Panc1 (cell line): ENCODE data around the gene SKI. TPM values are rescaled to one million over a fixed set of nuclear protein-coding genes. Genes with fewer than 3 reads are reported as not detected.

Experiments
- ATAC-seq: fragments of 200-7000 bp; cut with Tn5 transposase; 2 replicates; pipeline ENCODE4 v1.9.1; 2020; ENCODE audit warnings: mild to moderate bottlenecking, moderate library complexity
- BruUV-seq: library from RNA; stranded (reverse); fragments of 400-500 nt; replicated peaks from 2 replicates; lab custom pipeline; 2021; lab: Mats Ljungman, UMichigan
- CTCF ChIA-PET: fragments of 300-600 bp; sonication (Branson Sonifier 250); formaldehyde crosslinking; loops from one replicate; lab custom pipeline; 2022; ENCODE audit warnings: antibody characterized with exemption; lab: Charles Lee
- POLR2A ChIA-PET: fragments of 300-600 bp; sonication (Branson Sonifier 250); formaldehyde crosslinking; loops from one replicate; lab custom pipeline; 2022; ENCODE audit warnings: antibody characterized with exemption; lab: Charles Lee
- DNase-seq: peaks from one replicate; pipeline ENCODE4 v3.0.0-alpha.2; 2010; ENCODE audit warnings: low read depth, low spot score
- H3K27ac ChIP-seq: 2 replicates; pipeline ENCODE4 v1.5.1; 2011; ENCODE audit warnings: mild to moderate bottlenecking, low read length, inconsistent platforms
- H3K27me3 ChIP-seq: fragments of 200-500 bp; sonication (Bioruptor generic); 2 replicates; pipeline ENCODE4 v1.6.0; 2014; ENCODE audit warnings: low read length, inconsistent platforms; ENCODE audit not compliant: control insufficient read depth, insufficient read depth
- H3K36me3 ChIP-seq: fragments of 200-500 bp; sonication (Bioruptor generic); 2 replicates; pipeline ENCODE4 v1.5.1; 2014; ENCODE audit warnings: inconsistent platforms, mild to moderate bottlenecking, low read length, moderate library complexity; ENCODE audit not compliant: control insufficient read depth, insufficient read depth
- H3K4me1 ChIP-seq: 2 replicates; pipeline ENCODE4 v1.5.1; 2011; ENCODE audit warnings: inconsistent platforms, mild to moderate bottlenecking, low read length, moderate library complexity; ENCODE audit not compliant: control insufficient read depth, insufficient read depth
- H3K4me3 ChIP-seq, 2 experiments: 2 replicates each; pipeline ENCODE4 v1.5.1; 2011 to 2012; ENCODE audit warnings: low read depth in 2 of 2, low read length in 2 of 2, mild to moderate bottlenecking in 2 of 2, inconsistent platforms in 1 of 2, moderate library complexity in 1 of 2
- H3K9me3 ChIP-seq: fragments of 200-500 bp; sonication (Bioruptor generic); 2 replicates; pipeline ENCODE4 v1.5.1; 2014; ENCODE audit warnings: low read depth, mild to moderate bottlenecking, inconsistent platforms, low read length, moderate library complexity; ENCODE audit not compliant: control insufficient read depth, insufficient read depth
- POLR2AphosphoS5 ChIP-seq: IDR thresholded peaks from 2 replicates; pipeline ENCODE4 v1.6.1; 2012; ENCODE audit warnings: mild to moderate bottlenecking, low read depth, low read length, moderate library complexity
- SIN3A ChIP-seq: IDR thresholded peaks from 2 replicates; pipeline ENCODE4 v1.6.1; 2012; ENCODE audit warnings: low read depth, mild to moderate bottlenecking, low read length, moderate library complexity, borderline replicate concordance; ENCODE audit not compliant: insufficient read depth
- TCF7L2 ChIP-seq: IDR thresholded peaks from 2 replicates; pipeline ENCODE4 v1.6.1; 2011; ENCODE audit warnings: mild to moderate bottlenecking, low read depth, low read length, inconsistent platforms
- in situ Hi-C: cut with HindIII; loops from 2 replicates; pipeline ENCODE4 v1.10.0; 2016; ENCODE audit warnings: low sequenced_read_pairs, low pct_unique_long_range_greater_than_20kb
- intact Hi-C: fragments of 100-400 bp; cut with micrococcal nuclease; formaldehyde crosslinking; loops from one replicate; pipeline ENCODE4 v1.10.0; 2022; ENCODE audit not compliant: unreplicated experiment
- total RNA-seq: library from RNA; stranded (reverse); gene quantifications from one replicate; pipeline ENCODE4 v1.2.1, GENCODE V29; 2021; ENCODE audit not compliant: unreplicated experiment
- TF ChIP-seq, protein P1 (sequence below): fragments of 450-650 bp; IDR thresholded peaks from 2 replicates; pipeline ENCODE4 v1.5.1; 2017; ENCODE audit warnings: mild to moderate bottlenecking
- TF ChIP-seq, protein P2 (sequence below), 2 experiments: IDR thresholded peaks; 2 replicates each; pipeline ENCODE4 v1.6.1; 2011 to 2012; ENCODE audit warnings: low read depth in 2 of 2, control low read depth in 1 of 2, low read length in 1 of 2, mild to moderate bottlenecking in 1 of 2, moderate library complexity in 1 of 2; ENCODE audit not compliant: insufficient read depth in 1 of 2

SKI gene
- total RNA-seq, 1 experiment from 2014 or later = 63.2 TPM

DNA sequence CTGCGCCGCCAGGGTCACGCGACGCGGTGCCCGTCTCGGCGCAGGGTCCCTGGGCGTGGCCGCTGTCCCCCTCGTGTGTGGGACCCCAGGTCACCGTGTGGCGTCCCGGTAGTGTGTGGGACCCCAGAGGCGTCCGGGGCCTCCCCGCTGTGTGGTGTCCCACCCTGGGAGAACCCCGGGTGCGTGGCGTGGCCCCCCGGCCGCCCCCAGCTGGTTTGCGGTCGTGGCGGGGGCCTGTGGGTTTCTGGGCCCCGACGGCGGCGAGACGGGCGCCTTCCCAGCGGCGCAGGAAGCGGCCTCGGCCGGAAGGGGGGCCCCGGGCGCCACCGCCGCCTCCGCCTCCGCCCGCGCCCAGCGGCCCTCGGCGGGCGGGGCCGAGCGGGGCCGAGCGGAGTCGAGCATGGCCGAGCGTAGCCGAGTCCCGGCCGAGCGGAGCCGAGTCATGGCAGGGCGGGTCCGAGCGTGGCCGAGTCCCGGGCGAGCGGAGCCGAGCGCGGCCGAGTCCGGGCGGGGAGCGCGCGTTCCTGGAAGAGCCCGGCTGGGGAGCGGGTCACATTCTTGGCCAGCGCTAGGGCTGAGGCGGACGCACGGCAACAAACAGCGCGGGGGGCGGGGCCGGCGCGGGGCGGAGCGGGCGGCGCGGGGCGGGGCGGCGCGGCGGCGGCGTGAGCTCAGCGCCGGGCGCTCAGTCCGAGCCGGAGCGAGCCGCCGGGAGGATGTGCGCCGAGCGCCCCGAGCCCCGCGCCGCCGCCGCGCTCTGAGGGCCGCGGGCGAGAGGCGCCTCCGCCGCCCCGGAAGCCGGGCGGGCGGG lies 568 bp upstream of the SKI start:
- H3K4me1 ChIP-seq = peaks cover 12% of the 10 kb centered on the region
- H3K36me3 ChIP-seq = peaks cover 2% of the 10 kb centered on the region; the same call in 1 of the 2 replicates
- peak overlapping the region; percentile 58 to 61 for H3K4me3 ChIP-seq
- ATAC-seq = peak; percentile 86
- no peak for DNase-seq
- H3K27me3 ChIP-seq = no peaks in the 10 kb centered on the region
- BruUV-seq = no TSS peak
- H3K9me3 ChIP-seq = no peaks in the 10 kb centered on the region
- intact Hi-C loops = no loop called here
- ChIA-PET POLR2A (interaction anchor here (0.6 kb wide), 1 partner anchor 160 kb away, joined by 3 read pairs; no protein-coding TSS in a partner anchor), CTCF (interaction anchor here (0.5 to 0.6 kb wide), 2 partner anchors 28 to 38 kb away, joined by 5 to 10 read pairs; no protein-coding TSS in a partner anchor)
- TF ChIP-seq POLR2AphosphoS5 = 0 out of 2 replicates have a peak, but pooled peaks have one; percentile 36
- TF ChIP-seq, protein P1, sequence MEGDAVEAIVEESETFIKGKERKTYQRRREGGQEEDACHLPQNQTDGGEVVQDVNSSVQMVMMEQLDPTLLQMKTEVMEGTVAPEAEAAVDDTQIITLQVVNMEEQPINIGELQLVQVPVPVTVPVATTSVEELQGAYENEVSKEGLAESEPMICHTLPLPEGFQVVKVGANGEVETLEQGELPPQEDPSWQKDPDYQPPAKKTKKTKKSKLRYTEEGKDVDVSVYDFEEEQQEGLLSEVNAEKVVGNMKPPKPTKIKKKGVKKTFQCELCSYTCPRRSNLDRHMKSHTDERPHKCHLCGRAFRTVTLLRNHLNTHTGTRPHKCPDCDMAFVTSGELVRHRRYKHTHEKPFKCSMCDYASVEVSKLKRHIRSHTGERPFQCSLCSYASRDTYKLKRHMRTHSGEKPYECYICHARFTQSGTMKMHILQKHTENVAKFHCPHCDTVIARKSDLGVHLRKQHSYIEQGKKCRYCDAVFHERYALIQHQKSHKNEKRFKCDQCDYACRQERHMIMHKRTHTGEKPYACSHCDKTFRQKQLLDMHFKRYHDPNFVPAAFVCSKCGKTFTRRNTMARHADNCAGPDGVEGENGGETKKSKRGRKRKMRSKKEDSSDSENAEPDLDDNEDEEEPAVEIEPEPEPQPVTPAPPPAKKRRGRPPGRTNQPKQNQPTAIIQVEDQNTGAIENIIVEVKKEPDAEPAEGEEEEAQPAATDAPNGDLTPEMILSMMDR = no peak
- peak overlapping the region; percentile 71 for H3K27ac ChIP-seq
- in situ Hi-C loops = no loop called here

DNA sequence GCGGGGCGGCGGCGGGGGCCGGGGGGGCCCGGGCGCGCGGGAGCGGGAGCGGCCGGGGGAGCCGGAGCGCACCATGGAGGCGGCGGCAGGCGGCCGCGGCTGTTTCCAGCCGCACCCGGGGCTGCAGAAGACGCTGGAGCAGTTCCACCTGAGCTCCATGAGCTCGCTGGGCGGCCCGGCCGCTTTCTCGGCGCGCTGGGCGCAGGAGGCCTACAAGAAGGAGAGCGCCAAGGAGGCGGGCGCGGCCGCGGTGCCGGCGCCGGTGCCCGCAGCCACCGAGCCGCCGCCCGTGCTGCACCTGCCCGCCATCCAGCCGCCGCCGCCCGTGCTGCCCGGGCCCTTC lies 546 bp downstream of the SKI start:
- no peak for DNase-seq
- no peaks in the 10 kb centered on the region for H3K27me3 ChIP-seq
- ChIA-PET CTCF (interaction anchor here (1.2 kb wide), 1 partner anchor 34 kb away, joined by 5 read pairs; the partner anchor contains the start of gene FAAP20), POLR2A (interaction anchor here (0.6 to 1.1 kb wide), 3 partner anchors 8 to 29 kb away, joined by 3 to 4 read pairs (median 3); no protein-coding TSS in a partner anchor)
- intact Hi-C loops = no loop called here
- H3K9me3 ChIP-seq = no peaks in the 10 kb centered on the region
- H3K27ac ChIP-seq = no peak overlapping the region
- TF ChIP-seq SIN3A = no peak
- no peak for ATAC-seq
- H3K36me3 ChIP-seq = peaks cover 2% of the 10 kb centered on the region; the same call in 1 of the 2 replicates
- H3K4me3 ChIP-seq = peak overlapping the region; percentile 56 to 68
- peaks cover 22% of the 10 kb centered on the region for H3K4me1 ChIP-seq
- in situ Hi-C loops = no loop called here
- no TSS peak for BruUV-seq

DNA sequence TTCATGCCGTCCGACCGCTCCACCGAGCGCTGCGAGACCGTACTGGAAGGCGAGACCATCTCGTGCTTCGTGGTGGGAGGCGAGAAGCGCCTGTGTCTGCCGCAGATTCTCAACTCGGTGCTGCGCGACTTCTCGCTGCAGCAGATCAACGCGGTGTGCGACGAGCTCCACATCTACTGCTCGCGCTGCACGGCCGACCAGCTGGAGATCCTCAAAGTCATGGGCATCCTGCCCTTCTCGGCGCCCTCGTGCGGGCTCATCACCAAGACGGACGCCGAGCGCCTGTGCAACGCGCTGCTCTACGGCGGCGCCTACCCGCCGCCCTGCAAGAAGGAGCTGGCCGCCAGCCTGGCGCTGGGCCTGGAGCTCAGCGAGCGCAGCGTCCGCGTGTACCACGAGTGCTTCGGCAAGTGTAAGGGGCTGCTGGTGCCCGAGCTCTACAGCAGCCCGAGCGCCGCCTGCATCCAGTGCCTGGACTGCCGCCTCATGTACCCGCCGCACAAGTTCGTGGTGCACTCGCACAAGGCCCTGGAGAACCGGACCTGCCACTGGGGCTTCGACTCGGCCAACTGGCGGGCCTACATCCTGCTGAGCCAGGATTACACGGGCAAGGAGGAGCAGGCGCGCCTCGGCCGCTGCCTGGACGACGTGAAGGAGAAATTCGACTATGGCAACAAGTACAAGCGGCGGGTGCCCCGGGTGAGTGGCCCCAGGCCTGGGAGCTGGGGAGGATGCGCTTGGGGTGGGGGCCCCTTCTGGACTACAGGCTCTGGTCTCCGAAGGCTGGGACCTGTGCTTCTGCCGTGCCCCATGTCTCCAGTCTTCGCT lies 1.1 kb downstream of the SKI start:
- Histone ChIP-seq H3K27me3 (no peaks in the 10 kb centered on the region), H3K4me3 (peak overlapping the region; percentile 56 to 68), H3K9me3 (no peaks in the 10 kb centered on the region), H3K27ac (peak overlapping the region; percentile 85), H3K4me1 (peaks cover 28% of the 10 kb centered on the region), H3K36me3 (peaks cover 2% of the 10 kb centered on the region; the same call in 1 of the 2 replicates)
- intact Hi-C loops = no loop called here
- in situ Hi-C loops = no loop called here
- DNase-seq = no peak
- ChIA-PET POLR2A (interaction anchor here (0.6 to 1.1 kb wide), 3 partner anchors 7 to 30 kb away, joined by 3 to 4 read pairs (median 3); no protein-coding TSS in a partner anchor), CTCF (interaction anchor here (1.2 kb wide), 1 partner anchor 35 kb away, joined by 5 read pairs; the partner anchor contains the start of gene FAAP20)
- TF ChIP-seq SIN3A = 0 out of 2 replicates have a peak, but pooled peaks have one; percentile 54
- TF ChIP-seq POLR2AphosphoS5 = no peak
- TF ChIP-seq TCF7L2 = no peak
- TF ChIP-seq, protein P1 = no peak; the same call in 1 of the 2 replicates
- TF ChIP-seq, protein P2, sequence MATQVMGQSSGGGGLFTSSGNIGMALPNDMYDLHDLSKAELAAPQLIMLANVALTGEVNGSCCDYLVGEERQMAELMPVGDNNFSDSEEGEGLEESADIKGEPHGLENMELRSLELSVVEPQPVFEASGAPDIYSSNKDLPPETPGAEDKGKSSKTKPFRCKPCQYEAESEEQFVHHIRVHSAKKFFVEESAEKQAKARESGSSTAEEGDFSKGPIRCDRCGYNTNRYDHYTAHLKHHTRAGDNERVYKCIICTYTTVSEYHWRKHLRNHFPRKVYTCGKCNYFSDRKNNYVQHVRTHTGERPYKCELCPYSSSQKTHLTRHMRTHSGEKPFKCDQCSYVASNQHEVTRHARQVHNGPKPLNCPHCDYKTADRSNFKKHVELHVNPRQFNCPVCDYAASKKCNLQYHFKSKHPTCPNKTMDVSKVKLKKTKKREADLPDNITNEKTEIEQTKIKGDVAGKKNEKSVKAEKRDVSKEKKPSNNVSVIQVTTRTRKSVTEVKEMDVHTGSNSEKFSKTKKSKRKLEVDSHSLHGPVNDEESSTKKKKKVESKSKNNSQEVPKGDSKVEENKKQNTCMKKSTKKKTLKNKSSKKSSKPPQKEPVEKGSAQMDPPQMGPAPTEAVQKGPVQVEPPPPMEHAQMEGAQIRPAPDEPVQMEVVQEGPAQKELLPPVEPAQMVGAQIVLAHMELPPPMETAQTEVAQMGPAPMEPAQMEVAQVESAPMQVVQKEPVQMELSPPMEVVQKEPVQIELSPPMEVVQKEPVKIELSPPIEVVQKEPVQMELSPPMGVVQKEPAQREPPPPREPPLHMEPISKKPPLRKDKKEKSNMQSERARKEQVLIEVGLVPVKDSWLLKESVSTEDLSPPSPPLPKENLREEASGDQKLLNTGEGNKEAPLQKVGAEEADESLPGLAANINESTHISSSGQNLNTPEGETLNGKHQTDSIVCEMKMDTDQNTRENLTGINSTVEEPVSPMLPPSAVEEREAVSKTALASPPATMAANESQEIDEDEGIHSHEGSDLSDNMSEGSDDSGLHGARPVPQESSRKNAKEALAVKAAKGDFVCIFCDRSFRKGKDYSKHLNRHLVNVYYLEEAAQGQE (IDR thresholded peaks at IDR 0.05; ENCODE audit: insufficient read depth in 1 of 2, low read depth in 2 of 2, low read length in 1 of 2) = no peak
- BruUV-seq = no TSS peak
- ATAC-seq = no peak
